ENCODE data around the gene ZNF575.

DNA sequence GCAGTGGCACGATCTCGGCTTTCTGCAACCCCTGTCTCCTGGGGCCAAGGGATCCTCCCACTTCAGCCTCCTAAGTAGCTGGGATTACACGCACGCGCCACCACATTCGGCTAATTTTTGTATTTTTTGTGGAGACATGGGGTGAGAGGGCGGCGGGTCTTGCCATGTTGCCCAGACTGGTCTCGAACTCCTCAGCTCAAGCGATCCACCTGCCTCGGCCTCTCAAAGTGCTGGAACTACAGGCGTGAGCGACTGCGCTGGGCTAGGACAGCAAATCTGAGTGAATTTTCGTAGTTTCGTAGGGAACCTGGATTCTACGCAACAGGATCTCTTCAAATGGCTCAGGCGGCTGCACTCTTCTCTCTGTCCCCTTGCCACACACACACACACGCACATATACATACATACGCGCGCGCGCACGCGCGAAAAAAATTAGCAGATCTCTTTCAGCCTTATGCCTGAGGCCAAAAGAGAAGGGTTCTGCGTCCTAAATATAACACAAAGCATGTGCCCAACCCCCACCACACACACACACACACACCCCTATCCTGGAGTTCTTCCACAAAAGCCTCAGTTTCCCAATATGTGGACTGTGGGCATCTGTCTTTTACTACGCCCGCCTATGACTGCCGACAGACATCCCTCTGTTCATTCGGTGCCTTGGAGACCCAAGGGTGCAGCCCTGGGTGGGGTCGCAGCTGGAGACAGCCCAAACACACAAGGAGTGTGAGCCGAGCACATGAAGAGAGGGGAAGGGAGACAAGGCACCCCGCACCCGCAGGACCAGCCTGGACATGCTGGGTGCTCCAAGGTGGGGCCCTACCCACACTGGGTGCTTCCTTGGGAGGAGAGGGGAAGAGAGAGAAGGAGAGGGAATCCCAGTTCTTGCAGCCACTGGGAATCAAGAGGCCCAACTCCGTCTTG, 43.2 kb downstream of the ZNF575 start:
- TF ChIP-seq, protein P1, sequence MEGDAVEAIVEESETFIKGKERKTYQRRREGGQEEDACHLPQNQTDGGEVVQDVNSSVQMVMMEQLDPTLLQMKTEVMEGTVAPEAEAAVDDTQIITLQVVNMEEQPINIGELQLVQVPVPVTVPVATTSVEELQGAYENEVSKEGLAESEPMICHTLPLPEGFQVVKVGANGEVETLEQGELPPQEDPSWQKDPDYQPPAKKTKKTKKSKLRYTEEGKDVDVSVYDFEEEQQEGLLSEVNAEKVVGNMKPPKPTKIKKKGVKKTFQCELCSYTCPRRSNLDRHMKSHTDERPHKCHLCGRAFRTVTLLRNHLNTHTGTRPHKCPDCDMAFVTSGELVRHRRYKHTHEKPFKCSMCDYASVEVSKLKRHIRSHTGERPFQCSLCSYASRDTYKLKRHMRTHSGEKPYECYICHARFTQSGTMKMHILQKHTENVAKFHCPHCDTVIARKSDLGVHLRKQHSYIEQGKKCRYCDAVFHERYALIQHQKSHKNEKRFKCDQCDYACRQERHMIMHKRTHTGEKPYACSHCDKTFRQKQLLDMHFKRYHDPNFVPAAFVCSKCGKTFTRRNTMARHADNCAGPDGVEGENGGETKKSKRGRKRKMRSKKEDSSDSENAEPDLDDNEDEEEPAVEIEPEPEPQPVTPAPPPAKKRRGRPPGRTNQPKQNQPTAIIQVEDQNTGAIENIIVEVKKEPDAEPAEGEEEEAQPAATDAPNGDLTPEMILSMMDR (conservative IDR thresholded peaks at IDR 0.05; ENCODE audit: low read length): no peak
- TF ChIP-seq EZH2phosphoT487 (IDR thresholded peaks at IDR 0.05; ENCODE audit: borderline replicate concordance, low read depth, low read length): no peak

All from OCI-LY7 (cell line).